MM.1S (cell line): ENCODE measurements around the gene PRR23E.

ENCODE experiments used
- CTCF ChIP-seq: fragments of 300-600 bp; sonication (generic); IDR thresholded peaks from 2 replicates; pipeline ENCODE4 v1.5.1; 2016; ENCODE audit warnings: antibody characterized with exemption, low read length, mixed read lengths
- EZH2 ChIP-seq: fragments of 300-600 bp; sonication (generic); optimal IDR thresholded peaks from 2 replicates; pipeline ENCODE3; 2017; ENCODE audit warnings: low read depth, mild to moderate bottlenecking, antibody characterized with exemption, low read length, mixed read lengths
- EZH2phosphoT487 ChIP-seq: fragments of 300-600 bp; sonication (generic); IDR thresholded peaks from 2 replicates; pipeline ENCODE4 v1.6.1; 2018; ENCODE audit warnings: antibody characterized with exemption, low read length

- no peak for TF ChIP-seq EZH2
- TF ChIP-seq CTCF: no peak
- TF ChIP-seq EZH2phosphoT487: no peak
These were observed 49.8 kb upstream of the PRR23E start for GRCh38 chr3:127143172-127143571.
